ENCODE results near the gene TBX6. TPM values are rescaled to one million over a fixed set of nuclear protein-coding genes. Genes with fewer than 3 reads are reported as not detected.

TBX6 gene
- total RNA-seq, 2 experiments from 2014 or later: 2.7 to 3.0 TPM

DNA sequence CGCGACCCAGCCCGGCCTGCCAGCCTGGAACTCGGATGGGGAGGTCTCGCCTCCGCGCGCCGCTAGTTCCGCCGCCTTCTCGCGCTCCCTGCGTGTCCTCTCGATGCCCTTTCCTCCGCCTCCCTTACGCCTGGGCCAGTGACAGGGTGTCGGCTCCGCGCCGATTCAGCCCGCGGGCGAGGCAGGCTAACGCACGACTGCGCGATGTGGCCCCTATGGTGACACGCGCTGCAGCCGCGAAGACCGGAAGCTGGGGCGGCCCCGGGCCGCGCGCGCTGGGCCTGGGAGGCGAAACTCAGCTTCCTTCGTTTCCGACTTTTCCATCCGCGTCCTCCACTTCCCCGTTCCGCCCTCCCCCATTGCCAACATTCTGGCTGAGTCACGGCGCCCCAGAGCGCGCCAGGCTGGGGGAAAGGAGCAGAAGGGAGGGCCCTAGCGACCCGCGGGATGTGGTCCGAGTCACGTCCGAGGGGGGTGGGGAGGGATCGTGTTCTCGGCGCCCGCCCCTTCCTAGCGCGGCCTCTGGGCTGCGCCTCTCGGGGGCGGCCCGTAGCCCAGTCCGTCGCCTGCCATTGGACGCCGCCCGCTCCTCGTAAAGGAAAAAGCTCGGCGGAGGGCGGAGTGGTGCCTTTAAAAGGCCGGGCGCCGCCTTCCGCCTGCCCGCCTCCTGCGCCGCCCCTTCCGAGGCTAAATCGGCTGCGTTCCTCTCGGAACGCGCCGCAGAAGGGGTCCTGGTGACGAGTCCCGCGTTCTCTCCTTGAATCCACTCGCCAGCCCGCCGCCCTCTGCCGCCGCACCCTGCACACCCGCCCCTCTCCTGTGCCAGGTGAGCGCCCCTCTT is 26.4 kb downstream of the TBX6 start, which contains the start of gene ALDOA:
TSS of gene ALDOA (plus strand) at position 659 of the 841 bp plus-strand sequence. CDS start 1,138 bp downstream, outside the sequence.
- Mint-ChIP-seq H3K27ac (peak within 1 kb of the TSS; percentile 99), H3K36me3 (ENCODE audit: low read depth) (peaks cover 55% of the 10 kb centered on the region)

DNA sequence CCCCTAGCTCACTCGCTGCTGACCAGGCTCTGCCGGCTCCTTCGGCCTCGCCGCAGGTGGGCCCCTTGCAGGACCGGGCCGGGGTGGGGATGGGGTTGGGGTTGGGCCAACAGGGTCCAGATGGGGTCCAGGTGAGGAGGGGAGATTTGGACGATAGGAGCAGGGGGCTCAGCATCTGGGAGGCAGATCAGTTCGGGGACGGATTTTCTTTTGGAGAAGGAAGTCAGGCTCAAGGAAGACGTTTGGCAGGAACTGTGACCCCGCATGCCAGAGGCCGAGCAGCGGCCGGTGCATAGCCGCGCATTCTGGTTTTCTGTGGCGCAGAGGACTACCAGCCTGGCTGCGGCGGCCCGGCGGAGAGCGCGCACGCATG is 27.0 kb downstream of the TBX6 start:
- POLR2A ChIA-PET: interaction anchor here (0.7 to 2.1 kb wide), 8 partner anchors 12 to 342 kb away, joined by 4 to 8 read pairs (median 6); partner anchors contain the start of genes CORO1A and PPP4C
- Mint-ChIP-seq H3K36me3 (ENCODE audit: low read depth) (peaks cover 50% of the 10 kb centered on the region), H3K4me3 (peak overlapping the region; percentile 88), H3K9me3 (ENCODE audit: low read depth) (no peaks in the 10 kb centered on the region), H3K4me1 (peaks cover 28% of the 10 kb centered on the region), H3K27ac (peak overlapping the region; percentile 99), H3K27me3 (no peaks in the 10 kb centered on the region)
- ATAC-seq (no peak), DNase-seq (no peak)
- CTCF ChIA-PET: interaction anchor here (1.2 to 1.4 kb wide), 2 partner anchors 9 to 11 kb away, joined by 3 to 5 read pairs; no protein-coding TSS in a partner anchor
- intact Hi-C loops (cut with DNase I, micrococcal nuclease): loop anchor here (1.0 to 10.0 kb wide), 24 partner anchors 11 to 1240 kb away; partner anchors contain the start of genes PPP4C (in 2 of the 2), ZNF771 (in 2 of the 2), CDIPT (in 1 of the 2) and CORO1A (in 1 of the 2)

More for the DNA sequence above, 26.4 kb downstream of the TBX6 start, which contains the start of gene ALDOA:
- intact Hi-C loops (cut with DNase I, micrococcal nuclease): loop anchor here (1.0 to 10.0 kb wide), 24 partner anchors 10 to 1241 kb away; partner anchors contain the start of genes PPP4C (in 2 of the 2), ZNF771 (in 2 of the 2), CDIPT (in 1 of the 2) and CORO1A (in 1 of the 2)
- POLR2A ChIA-PET: interaction anchor here (0.5 to 2.1 kb wide), 17 partner anchors 10 to 594 kb away, joined by 3 to 8 read pairs (median 5); partner anchors contain the start of genes CORO1A, HIRIP3, PPP4C and YPEL3
- Mint-ChIP-seq H3K4me3 (peak within 1 kb of the TSS; percentile 88), H3K4me1 (peaks cover 31% of the 10 kb centered on the region), H3K27me3 (no peaks in the 10 kb centered on the region), H3K9me3 (ENCODE audit: low read depth) (no peaks in the 10 kb centered on the region)
- ATAC-seq: peak; percentile 87
- DNase-seq: peak; percentile 99
- CTCF ChIA-PET: interaction anchor here (0.6 to 1.4 kb wide), 7 partner anchors 10 to 104 kb away, joined by 3 to 8 read pairs (median 4); partner anchors contain the start of gene TBX6

DNA sequence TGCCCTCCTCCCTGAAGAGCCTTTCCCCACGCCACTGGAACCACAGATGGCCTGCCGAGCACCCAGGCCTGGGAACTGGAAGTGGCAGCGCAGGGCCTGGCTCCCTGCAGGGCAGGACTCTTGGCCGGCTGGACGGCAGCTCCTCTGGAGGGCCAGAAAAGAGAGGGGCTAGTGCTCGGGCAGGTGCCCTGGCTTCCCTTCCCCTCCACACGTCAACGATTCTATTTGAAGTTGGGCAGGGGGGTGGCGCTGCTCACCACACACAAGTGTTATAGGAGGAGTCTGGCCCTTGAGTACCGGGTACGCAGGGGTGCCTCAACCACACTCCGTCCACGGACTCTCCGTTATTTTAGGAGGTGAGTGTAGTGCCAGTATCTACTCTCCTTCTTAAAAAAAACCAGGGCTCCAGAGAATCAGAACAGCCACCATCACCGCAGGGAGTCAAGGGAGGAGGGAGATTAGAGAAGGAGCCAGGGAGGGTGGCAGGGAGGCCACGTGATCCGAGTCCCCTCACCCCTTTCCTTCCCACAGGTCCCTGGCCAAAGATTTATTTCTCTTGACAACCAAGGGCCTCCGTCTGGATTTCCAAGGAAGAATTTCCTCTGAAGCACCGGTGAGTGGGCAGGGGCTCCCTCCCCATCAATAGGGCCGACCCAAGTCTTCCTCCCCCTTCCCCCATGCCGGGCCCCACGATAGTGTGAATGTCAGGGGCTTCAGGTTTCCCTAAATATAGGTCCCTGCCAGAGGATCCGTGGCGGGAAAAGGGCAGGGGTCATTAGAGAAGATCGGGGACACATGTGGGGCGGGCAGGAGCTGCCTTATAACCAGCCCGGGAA is 27.6 kb downstream of the TBX6 start:
- no peaks in the 10 kb centered on the region for H3K27me3 Mint-ChIP-seq
- peaks cover 44% of the 10 kb centered on the region for H3K36me3 Mint-ChIP-seq (ENCODE audit: low read depth)
- peak overlapping the region; percentile 99 for H3K27ac Mint-ChIP-seq
- peak; percentile 40 for ATAC-seq
- H3K4me3 Mint-ChIP-seq: peak overlapping the region; percentile 88
- H3K9me3 Mint-ChIP-seq (ENCODE audit: low read depth): no peaks in the 10 kb centered on the region
- intact Hi-C loops (cut with DNase I, micrococcal nuclease): loop anchor here (2.0 to 10.0 kb wide), 6 partner anchors 67 to 1139 kb away; partner anchors contain the start of genes ZNF771 (in 2 of the 2), FBRS (in 1 of the 2), INO80E (in 1 of the 2) and ITGAL (in 1 of the 2)
- peak; percentile 85 for DNase-seq
- H3K4me1 Mint-ChIP-seq: peaks cover 22% of the 10 kb centered on the region
- ChIA-PET CTCF (interaction anchor here (0.5 to 1.2 kb wide), 7 partner anchors 9 to 1218 kb away, joined by 3 to 8 read pairs (median 4); partner anchors contain the start of gene TUFM), POLR2A (interaction anchor here (1.2 to 2.1 kb wide), 3 partner anchors 11 to 119 kb away, joined by 5 to 7 read pairs (median 6); partner anchors contain the start of genes CORO1A and PPP4C)

DNA sequence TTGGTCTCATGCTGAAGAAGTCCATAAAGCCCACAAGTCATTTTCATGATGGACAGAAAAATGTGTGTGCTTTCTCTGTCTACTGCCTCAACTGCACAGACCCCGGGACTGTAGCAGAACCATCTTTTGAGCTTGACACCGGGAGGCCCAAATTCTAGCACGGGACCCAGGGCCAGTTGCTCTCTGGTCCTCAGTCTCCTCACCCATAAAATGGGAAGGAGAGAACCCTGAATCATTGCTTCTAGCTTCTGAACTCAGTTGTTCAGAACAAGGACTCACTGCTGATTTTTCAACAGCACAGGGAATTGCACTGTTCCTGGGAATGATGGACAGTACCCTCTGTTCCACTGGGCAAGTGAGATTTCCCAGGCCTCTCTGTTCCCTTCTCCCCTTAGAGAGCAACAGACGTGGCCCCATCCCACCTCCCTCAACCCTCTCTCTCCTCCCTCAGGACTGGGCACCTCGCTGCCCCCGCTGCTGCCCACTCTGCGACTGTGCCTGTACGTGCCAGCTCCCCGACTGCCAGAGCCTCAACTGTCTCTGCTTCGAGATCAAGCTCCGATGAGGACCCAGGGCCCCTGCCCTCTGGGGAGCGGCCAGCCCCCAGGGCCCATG is 28.3 kb downstream of the TBX6 start:
- Mint-ChIP-seq H3K27me3 (no peaks in the 10 kb centered on the region), H3K9me3 (ENCODE audit: low read depth) (no peaks in the 10 kb centered on the region), H3K4me3 (peak overlapping the region; percentile 88), H3K27ac (peak overlapping the region; percentile 99), H3K4me1 (peaks cover 15% of the 10 kb centered on the region), H3K36me3 (ENCODE audit: low read depth) (peaks cover 37% of the 10 kb centered on the region)
- intact Hi-C loops (cut with DNase I, micrococcal nuclease): loop anchor here (10.0 kb wide), 2 partner anchors 341 to 1139 kb away; partner anchors contain the start of genes RABEP2 (in 1 of the 2) and ZNF771 (in 1 of the 2)
- POLR2A ChIA-PET: interaction anchor here (0.7 kb wide), 1 partner anchor 363 kb away, joined by 3 read pairs; no protein-coding TSS in a partner anchor
- no peak for DNase-seq
- ATAC-seq: no peak
- CTCF ChIA-PET: interaction anchor here (0.5 to 1.2 kb wide), 7 partner anchors 8 to 1217 kb away, joined by 3 to 8 read pairs (median 4); partner anchors contain the start of gene TUFM

DNA sequence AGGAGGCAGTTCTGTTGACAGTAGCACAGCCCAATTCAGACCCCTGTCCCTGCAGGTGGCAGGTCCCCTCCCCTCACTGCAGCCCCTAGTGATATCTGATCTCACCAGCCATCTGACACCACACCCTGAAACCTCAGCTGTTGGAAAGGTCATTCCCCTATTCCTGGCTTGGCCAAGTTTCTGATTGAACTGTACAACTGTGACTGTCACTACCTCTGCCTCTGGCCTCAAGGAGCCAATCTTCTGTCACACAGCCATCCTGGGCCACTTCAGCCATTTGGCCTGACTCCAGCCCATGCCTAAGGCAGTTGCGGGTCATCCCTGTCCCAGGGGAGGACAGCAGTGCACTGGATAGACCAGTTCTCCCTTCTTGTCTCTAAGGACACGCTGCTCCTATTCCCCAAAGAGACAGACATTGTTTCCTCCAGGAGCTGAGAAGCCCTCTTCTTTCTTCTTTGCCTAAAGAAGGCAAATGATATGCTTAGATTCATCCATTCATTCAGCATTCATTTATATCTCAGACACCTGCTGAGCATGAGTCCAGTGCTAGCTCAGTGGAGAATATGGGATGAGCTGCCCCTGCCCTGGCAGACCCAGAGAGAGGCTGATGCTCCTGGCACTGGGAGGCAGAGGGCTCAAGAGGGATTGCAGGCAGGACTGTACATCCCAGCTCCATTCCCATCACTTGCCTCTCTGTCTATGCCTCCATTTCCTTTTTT is 30.7 kb downstream of the TBX6 start:
- Mint-ChIP-seq H3K9me3 (ENCODE audit: low read depth) (no peaks in the 10 kb centered on the region), H3K27ac (no peak overlapping the region), H3K27me3 (no peaks in the 10 kb centered on the region), H3K4me1 (peaks cover 2% of the 10 kb centered on the region), H3K4me3 (no peak overlapping the region), H3K36me3 (ENCODE audit: low read depth) (peaks cover 16% of the 10 kb centered on the region)
- CTCF ChIA-PET: interaction anchor here (1.0 kb wide), 1 partner anchor 17 kb away, joined by 3 read pairs; no protein-coding TSS in a partner anchor
- POLR2A ChIA-PET: no interaction called here
- intact Hi-C loops (cut with DNase I, micrococcal nuclease): loop anchor here (10.0 kb wide), 2 partner anchors 344 to 1136 kb away; partner anchors contain the start of genes RABEP2 (in 1 of the 2) and ZNF771 (in 1 of the 2)
- no peak for DNase-seq
- ATAC-seq: no peak

DNA sequence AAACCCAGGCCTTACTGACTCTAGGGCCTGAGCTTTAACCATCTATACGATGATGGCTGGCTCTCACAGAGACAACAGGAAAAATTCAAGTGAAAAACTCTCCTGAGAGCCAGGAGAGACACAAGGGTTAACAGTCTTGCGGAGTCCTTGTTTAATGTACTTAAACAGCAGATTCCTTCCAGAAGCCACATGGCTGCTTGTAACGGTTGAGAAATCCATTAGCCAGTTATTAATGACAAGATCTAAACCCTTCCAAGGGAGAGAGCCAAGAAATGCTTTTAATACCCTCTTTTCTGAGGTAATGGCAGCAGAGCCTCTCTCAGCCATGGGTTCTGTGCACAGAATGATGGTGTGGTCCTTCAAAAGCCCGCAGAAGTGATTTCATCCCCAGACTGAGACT is 31.4 kb downstream of the TBX6 start:
- POLR2A ChIA-PET: no interaction called here
- ATAC-seq (no peak), DNase-seq (no peak)
- intact Hi-C loops (cut with DNase I, micrococcal nuclease): loop anchor here (10.0 kb wide), 2 partner anchors 344 to 1136 kb away; partner anchors contain the start of genes RABEP2 (in 1 of the 2) and ZNF771 (in 1 of the 2)
- Mint-ChIP-seq H3K27ac (no peak overlapping the region), H3K4me3 (no peak overlapping the region), H3K4me1 (peaks cover 3% of the 10 kb centered on the region), H3K27me3 (no peaks in the 10 kb centered on the region), H3K9me3 (ENCODE audit: low read depth) (no peaks in the 10 kb centered on the region), H3K36me3 (ENCODE audit: low read depth) (peaks cover 11% of the 10 kb centered on the region)
- CTCF ChIA-PET: no interaction called here

DNA sequence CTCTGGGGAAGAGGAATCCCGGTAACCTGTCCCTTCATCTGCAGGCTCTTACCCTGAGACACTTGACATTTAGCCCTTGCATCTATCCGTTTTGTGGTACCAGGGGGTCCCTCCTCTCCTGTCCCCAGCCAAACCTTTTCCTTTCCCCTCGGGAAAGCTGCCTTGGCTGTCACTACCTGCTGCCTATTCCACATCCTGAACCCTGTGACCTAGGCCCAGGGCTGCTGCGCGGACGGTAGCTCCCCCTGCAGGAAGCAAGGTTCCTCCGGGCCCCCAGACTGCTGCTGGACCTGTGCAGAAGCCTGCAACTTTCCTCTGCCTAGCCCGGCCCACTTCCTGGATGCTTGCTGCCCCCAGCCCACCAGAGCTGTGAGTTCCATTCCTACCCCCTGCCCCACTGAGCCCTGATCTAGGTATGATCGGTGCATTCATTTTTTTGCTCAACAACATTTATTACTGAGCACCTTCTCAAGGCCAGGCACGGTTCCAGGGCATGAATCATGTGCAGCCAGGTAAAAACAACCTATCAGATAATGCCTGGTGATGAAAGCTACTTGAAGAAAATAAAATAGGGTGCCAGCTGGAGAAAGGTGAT is 36.7 kb downstream of the TBX6 start:
- Mint-ChIP-seq H3K36me3 (ENCODE audit: low read depth) (no peaks in the 10 kb centered on the region), H3K27me3 (peaks cover 2% of the 10 kb centered on the region), H3K4me3 (peak overlapping the region; percentile 55), H3K9me3 (ENCODE audit: low read depth) (no peaks in the 10 kb centered on the region), H3K4me1 (peaks cover 25% of the 10 kb centered on the region), H3K27ac (no peak overlapping the region)
- ATAC-seq (peak; percentile 84), DNase-seq (peak; percentile 78)
- POLR2A ChIA-PET: interaction anchor here (1.0 to 1.1 kb wide), 2 partner anchors 10 to 36 kb away, joined by 3 to 7 read pairs; partner anchors contain the start of genes ALDOA and TBX6
- intact Hi-C loops (cut with DNase I, micrococcal nuclease): no loop called here
- CTCF ChIA-PET: interaction anchor here (0.7 to 1.8 kb wide), 17 partner anchors 8 to 693 kb away, joined by 3 to 14 read pairs (median 5); partner anchors contain the start of genes ALDOA, PAGR1, PHKG2 and TAOK2

DNA sequence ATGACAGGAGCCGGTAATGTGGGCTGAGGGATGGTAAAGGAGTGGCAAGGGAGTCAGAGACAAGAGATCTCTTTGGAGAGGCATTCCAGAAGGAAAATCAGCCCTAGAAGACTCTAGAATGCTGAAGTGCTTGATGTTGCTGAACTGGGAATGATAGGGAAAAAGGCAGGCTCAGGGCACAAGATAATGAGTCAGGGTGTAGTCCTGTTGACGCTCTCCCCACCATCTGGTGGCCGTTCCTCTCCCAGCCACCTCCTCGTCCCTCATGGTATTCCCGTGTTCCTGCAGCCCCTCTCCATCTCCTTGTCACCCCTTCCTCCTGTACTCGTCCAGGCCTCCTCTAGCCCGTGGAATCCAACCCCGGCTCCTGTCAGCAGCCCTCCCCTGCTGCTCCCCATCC is 37.3 kb downstream of the TBX6 start:
- no peaks in the 10 kb centered on the region for H3K36me3 Mint-ChIP-seq (ENCODE audit: low read depth)
- H3K9me3 Mint-ChIP-seq (ENCODE audit: low read depth): no peaks in the 10 kb centered on the region
- no peak for ATAC-seq
- intact Hi-C loops (cut with DNase I, micrococcal nuclease): no loop called here
- ChIA-PET POLR2A (interaction anchor here (1.0 to 1.1 kb wide), 2 partner anchors 11 to 37 kb away, joined by 3 to 7 read pairs; partner anchors contain the start of genes ALDOA and TBX6), CTCF (interaction anchor here (0.7 to 1.6 kb wide), 8 partner anchors 9 to 694 kb away, joined by 3 to 11 read pairs (median 6); partner anchors contain the start of genes ALDOA, PAGR1 and PHKG2)
- peak overlapping the region; percentile 55 for H3K4me3 Mint-ChIP-seq
- H3K4me1 Mint-ChIP-seq: peaks cover 25% of the 10 kb centered on the region
- H3K27me3 Mint-ChIP-seq: peaks cover 2% of the 10 kb centered on the region
- H3K27ac Mint-ChIP-seq: no peak overlapping the region
- no peak for DNase-seq
